ENCODE data around the gene CHRNA5.

Gene CHRNA5

GRCh38 chr15:78623786-78624497, 58.6 kb downstream of the CHRNA5 start:
- CTCF ChIA-PET = interaction anchor here (0.8 to 2.5 kb wide), 3 partner anchors 15 to 85 kb away, joined by 3 to 12 read pairs (median 4); no protein-coding TSS in a partner anchor
- no peak overlapping the region for H3K27ac ChIP-seq (ENCODE audit: insufficient read depth in 1 of 2, low read depth in 1 of 2, low read length in 2 of 2, poor library complexity in 1 of 2, severe bottlenecking in 2 of 2)
- peaks cover 5 to 42% (median 27%) of the 10 kb centered on the region in 5 experiments for H3K27me3 ChIP-seq (replicated peaks in 2 of 5; ENCODE audit: control insufficient read depth in 4 of 5, insufficient read depth in 5 of 5, low read length in 4 of 5)

GRCh38 chr15:78624651-78625590, 59.6 kb downstream of the CHRNA5 start:
- Histone ChIP-seq H3K27me3 (replicated peaks in 2 of 5; ENCODE audit: control insufficient read depth in 4 of 5, insufficient read depth in 5 of 5, low read length in 4 of 5) (peaks cover 5 to 32% (median 21%) of the 10 kb centered on the region in 5 experiments), H3K4me1 (ENCODE audit: control extremely low read depth in 1 of 4, control insufficient read depth in 4 of 4, insufficient read depth in 4 of 4, low read length in 3 of 4) (peaks cover 0 to 19% (median 12%) of the 10 kb centered on the region in 4 experiments), H3K4me3 (ENCODE audit: control insufficient read depth in 1 of 7, extremely low read depth in 1 of 7, insufficient read depth in 4 of 7, low read depth in 2 of 7, low read length in 6 of 7) (no peak overlapping the region), H3K27ac (ENCODE audit: insufficient read depth in 1 of 2, low read depth in 1 of 2, low read length in 2 of 2, poor library complexity in 1 of 2, severe bottlenecking in 2 of 2) (no peak overlapping the region), H3K36me3 (ENCODE audit: control insufficient read depth in 4 of 4, insufficient read depth in 4 of 4, low read length in 3 of 4) (no peaks in the 10 kb centered on the region), H3K9me3 (ENCODE audit: control extremely low read depth in 1 of 5, control insufficient read depth in 4 of 5, insufficient read depth in 2 of 5, low read depth in 1 of 5, low read length in 4 of 5) (no peaks in the 10 kb centered on the region)
- ChIA-PET POLR2A (no interaction called here), CTCF (interaction anchor here (0.8 to 2.5 kb wide), 4 partner anchors 14 to 89 kb away, joined by 3 to 12 read pairs (median 4); no protein-coding TSS in a partner anchor)
- 89% methylated on average over 14 of the region's 17 CpGs for WGBS (ENCODE audit: insufficient coverage)
- no peak for DNase-seq

More at GRCh38 chr15:78623786-78624497, 58.6 kb downstream of the CHRNA5 start:
- H3K36me3 ChIP-seq (ENCODE audit: control insufficient read depth in 4 of 4, insufficient read depth in 4 of 4, low read length in 3 of 4) = no peaks in the 10 kb centered on the region
- POLR2A ChIA-PET = no interaction called here
- H3K4me1 ChIP-seq (ENCODE audit: control extremely low read depth in 1 of 4, control insufficient read depth in 4 of 4, insufficient read depth in 4 of 4, low read length in 3 of 4) = peaks cover 0 to 24% (median 16%) of the 10 kb centered on the region in 4 experiments
- no peaks in the 10 kb centered on the region for H3K9me3 ChIP-seq (ENCODE audit: control extremely low read depth in 1 of 5, control insufficient read depth in 4 of 5, insufficient read depth in 2 of 5, low read depth in 1 of 5, low read length in 4 of 5)
- WGBS (ENCODE audit: insufficient coverage) = 98% methylated on average over 4 of the region's 7 CpGs
- H3K4me3 ChIP-seq (ENCODE audit: control insufficient read depth in 1 of 7, extremely low read depth in 1 of 7, insufficient read depth in 4 of 7, low read depth in 2 of 7, low read length in 6 of 7) = no peak overlapping the region
- no peak for DNase-seq

GRCh38 chr15:78625606-78626280, 60.4 kb downstream of the CHRNA5 start:
- POLR2A ChIA-PET = interaction anchor here (0.6 kb wide), 1 partner anchor 360 kb away, joined by 3 read pairs; no protein-coding TSS in a partner anchor
- peak in 2 of 3 donors; percentile 43 to 61 for DNase-seq
- Histone ChIP-seq H3K27ac (ENCODE audit: insufficient read depth in 1 of 2, low read depth in 1 of 2, low read length in 2 of 2, poor library complexity in 1 of 2, severe bottlenecking in 2 of 2) (no peak overlapping the region), H3K4me3 (ENCODE audit: control insufficient read depth in 1 of 7, extremely low read depth in 1 of 7, insufficient read depth in 4 of 7, low read depth in 2 of 7, low read length in 6 of 7) (no peak overlapping the region), H3K27me3 (replicated peaks in 2 of 5; ENCODE audit: control insufficient read depth in 4 of 5, insufficient read depth in 5 of 5, low read length in 4 of 5) (peaks cover 5 to 24% (median 18%) of the 10 kb centered on the region in 5 experiments), H3K36me3 (ENCODE audit: control insufficient read depth in 4 of 4, insufficient read depth in 4 of 4, low read length in 3 of 4) (no peaks in the 10 kb centered on the region), H3K4me1 (ENCODE audit: control extremely low read depth in 1 of 4, control insufficient read depth in 4 of 4, insufficient read depth in 4 of 4, low read length in 3 of 4) (peaks cover 0 to 11% (median 4%) of the 10 kb centered on the region in 4 experiments), H3K9me3 (ENCODE audit: control extremely low read depth in 1 of 5, control insufficient read depth in 4 of 5, insufficient read depth in 2 of 5, low read depth in 1 of 5, low read length in 4 of 5) (no peaks in the 10 kb centered on the region)
- 81% methylated on average over 7 of the region's 12 CpGs for WGBS (ENCODE audit: insufficient coverage)
- CTCF ChIA-PET = interaction anchor here (1.4 to 2.5 kb wide), 3 partner anchors 13 to 88 kb away, joined by 3 to 12 read pairs (median 4); no protein-coding TSS in a partner anchor

- no peaks in the 10 kb centered on the region for H3K9me3 ChIP-seq (ENCODE audit: control extremely low read depth in 1 of 5, control insufficient read depth in 4 of 5, insufficient read depth in 2 of 5, low read depth in 1 of 5, low read length in 4 of 5)
- DNase-seq = no peak
- H3K36me3 ChIP-seq (ENCODE audit: control insufficient read depth in 4 of 4, insufficient read depth in 4 of 4, low read length in 3 of 4) = no peaks in the 10 kb centered on the region
- no peak overlapping the region for H3K27ac ChIP-seq (ENCODE audit: insufficient read depth in 1 of 2, low read depth in 1 of 2, low read length in 2 of 2, poor library complexity in 1 of 2, severe bottlenecking in 2 of 2)
- peaks cover 5 to 18% (median 15%) of the 10 kb centered on the region in 5 experiments for H3K27me3 ChIP-seq (replicated peaks in 2 of 5; ENCODE audit: control insufficient read depth in 4 of 5, insufficient read depth in 5 of 5, low read length in 4 of 5)
- 100% methylated on average over 3 of the region's 6 CpGs for WGBS (ENCODE audit: insufficient coverage)
- no peak overlapping the region for H3K4me3 ChIP-seq (ENCODE audit: control insufficient read depth in 1 of 7, extremely low read depth in 1 of 7, insufficient read depth in 4 of 7, low read depth in 2 of 7, low read length in 6 of 7)
- CTCF ChIA-PET = interaction anchor here (1.1 kb wide), 1 partner anchor 82 kb away, joined by 3 read pairs; no protein-coding TSS in a partner anchor
- POLR2A ChIA-PET = interaction anchor here (0.6 kb wide), 1 partner anchor 361 kb away, joined by 3 read pairs; no protein-coding TSS in a partner anchor
- peaks cover 0 to 7% (median 1%) of the 10 kb centered on the region in 4 experiments for H3K4me1 ChIP-seq (ENCODE audit: control extremely low read depth in 1 of 4, control insufficient read depth in 4 of 4, insufficient read depth in 4 of 4, low read length in 3 of 4)
These were observed 61.2 kb downstream of the CHRNA5 start for GRCh38 chr15:78626381-78626995.

- Histone ChIP-seq H3K27me3 (replicated peaks in 2 of 5; ENCODE audit: control insufficient read depth in 4 of 5, insufficient read depth in 5 of 5, low read length in 4 of 5) (peaks cover under 1 to 12% (median 7%) of the 10 kb centered on the region in 5 experiments), H3K27ac (ENCODE audit: insufficient read depth in 1 of 2, low read depth in 1 of 2, low read length in 2 of 2, poor library complexity in 1 of 2, severe bottlenecking in 2 of 2) (no peak overlapping the region), H3K4me1 (ENCODE audit: control extremely low read depth in 1 of 4, control insufficient read depth in 4 of 4, insufficient read depth in 4 of 4, low read length in 3 of 4) (peaks cover 0 to 7% (median 1%) of the 10 kb centered on the region in 4 experiments), H3K4me3 (ENCODE audit: control insufficient read depth in 1 of 7, extremely low read depth in 1 of 7, insufficient read depth in 4 of 7, low read depth in 2 of 7, low read length in 6 of 7) (no peak overlapping the region), H3K9me3 (ENCODE audit: control extremely low read depth in 1 of 5, control insufficient read depth in 4 of 5, insufficient read depth in 2 of 5, low read depth in 1 of 5, low read length in 4 of 5) (no peaks in the 10 kb centered on the region), H3K36me3 (ENCODE audit: control insufficient read depth in 4 of 4, insufficient read depth in 4 of 4, low read length in 3 of 4) (no peaks in the 10 kb centered on the region)
- 94% methylated on average over 4 of the region's 8 CpGs for WGBS (ENCODE audit: insufficient coverage)
- no peak for DNase-seq
- CTCF ChIA-PET = interaction anchor here (1.1 kb wide), 1 partner anchor 81 kb away, joined by 3 read pairs; no protein-coding TSS in a partner anchor
- POLR2A ChIA-PET = no interaction called here
These were observed 62.0 kb downstream of the CHRNA5 start for GRCh38 chr15:78627348-78627747.

GRCh38 chr15:78628227-78628626, 62.9 kb downstream of the CHRNA5 start:
- WGBS (ENCODE audit: insufficient coverage) = 88% methylated on average over 5 of the region's 6 CpGs
- H3K27ac ChIP-seq (ENCODE audit: insufficient read depth in 1 of 2, low read depth in 1 of 2, low read length in 2 of 2, poor library complexity in 1 of 2, severe bottlenecking in 2 of 2) = no peak overlapping the region
- H3K4me1 ChIP-seq (ENCODE audit: control extremely low read depth in 1 of 4, control insufficient read depth in 4 of 4, insufficient read depth in 4 of 4, low read length in 3 of 4) = peaks cover 0 to 7% (median 1%) of the 10 kb centered on the region in 4 experiments
- no peak for DNase-seq
- peaks cover 0 to 12% (median 4%) of the 10 kb centered on the region in 5 experiments for H3K27me3 ChIP-seq (replicated peaks in 2 of 5; ENCODE audit: control insufficient read depth in 4 of 5, insufficient read depth in 5 of 5, low read length in 4 of 5)
- CTCF ChIA-PET = interaction anchor here (1.2 to 1.6 kb wide), 3 partner anchors 10 to 79 kb away, joined by 3 read pairs; no protein-coding TSS in a partner anchor
- peaks cover 0 to 5% (median 0%) of the 10 kb centered on the region in 5 experiments for H3K9me3 ChIP-seq (ENCODE audit: control extremely low read depth in 1 of 5, control insufficient read depth in 4 of 5, insufficient read depth in 2 of 5, low read depth in 1 of 5, low read length in 4 of 5)
- H3K4me3 ChIP-seq (ENCODE audit: control insufficient read depth in 1 of 7, extremely low read depth in 1 of 7, insufficient read depth in 4 of 7, low read depth in 2 of 7, low read length in 6 of 7) = no peak overlapping the region
- POLR2A ChIA-PET = no interaction called here
- no peaks in the 10 kb centered on the region for H3K36me3 ChIP-seq (ENCODE audit: control insufficient read depth in 4 of 4, insufficient read depth in 4 of 4, low read length in 3 of 4)
